HepG2 (cell line): ENCODE data around the gene SOWAHA. TPM values are rescaled to one million over a fixed set of nuclear protein-coding genes. Genes with fewer than 3 reads are reported as not detected.

Experiments
- ATRX ChIP-seq: sonication (generic); formaldehyde crosslinking; IDR thresholded peaks from 2 replicates; pipeline ENCODE4 v1.4.0; 2020; ENCODE audit warnings: missing genetic modification reagents, borderline replicate concordance
- BCL6 ChIP-seq: IDR thresholded peaks from 2 replicates; pipeline ENCODE4 v1.6.1; 2016; ENCODE audit warnings: missing genetic modification reagents, missing compliant biosample characterization
- CREM ChIP-seq, 2 experiments: sonication (generic) in 1 of 2; formaldehyde crosslinking in 1 of 2; IDR thresholded peaks; 2 replicates each; pipeline versions ENCODE4 v1.4.0 to v1.6.1; 2016 to 2020; ENCODE audit warnings: antibody characterized with exemption in 1 of 2, mild to moderate bottlenecking in 1 of 2, missing genetic modification reagents in 1 of 2
- ETV6 ChIP-seq: sonication (generic); formaldehyde crosslinking; conservative IDR thresholded peaks from 2 replicates; pipeline ENCODE4 v1.4.0; 2020; ENCODE audit warnings: missing genetic modification reagents
- FOXK1 ChIP-seq: sonication (generic); formaldehyde crosslinking; IDR thresholded peaks from 2 replicates; pipeline ENCODE4 v1.4.0; 2020; ENCODE audit warnings: low read depth, missing genetic modification reagents, borderline replicate concordance
- MIXL1 ChIP-seq: IDR thresholded peaks from 2 replicates; pipeline ENCODE4 v1.6.1; 2016
- MLLT10 ChIP-seq: sonication (generic); formaldehyde crosslinking; IDR thresholded peaks from 2 replicates; pipeline ENCODE4 v1.4.0; 2020; ENCODE audit warnings: missing genetic modification reagents
- MTF2 ChIP-seq: sonication (generic); formaldehyde crosslinking; IDR thresholded peaks from 2 replicates; pipeline ENCODE4 v1.5.0; 2020; ENCODE audit warnings: missing genetic modification reagents, borderline replicate concordance
- NCOA2 ChIP-seq: sonication (generic); formaldehyde crosslinking; IDR thresholded peaks from 2 replicates; pipeline ENCODE4 v1.8.0; 2022; ENCODE audit warnings: inconsistent platforms
- POLR2G ChIP-seq: fragments of 200-400 bp; formaldehyde crosslinking; IDR thresholded peaks from 2 replicates; pipeline ENCODE4 v1.6.1; 2018; ENCODE audit warnings: mild to moderate bottlenecking, low read depth, low read length, moderate library complexity
- ZNF768 ChIP-seq: sonication (generic); formaldehyde crosslinking; IDR thresholded peaks from 2 replicates; pipeline ENCODE4 v1.4.0; 2020; ENCODE audit warnings: missing genetic modification reagents
- ZNF772 ChIP-seq: sonication (generic); formaldehyde crosslinking; IDR thresholded peaks from 2 replicates; pipeline ENCODE4 v1.5.0; 2020; ENCODE audit warnings: mild to moderate bottlenecking, missing genetic modification reagents
- polyA plus RNA-seq, 8 experiments: library from polyadenylated mRNA; depleted of rRNA in 3 of 8; stranded (reverse) in 7 of 8; unstranded in 1 of 8; fragments of >200 nt; fragmentation: Illumina TruSeq in 4 of 8; extraction: Trizol in 4 of 8; gene quantifications; 2 replicates each; pipeline versions ENCODE4 v1.2.1 to v1.2.3, GENCODE V29; 2011 to 2016; ENCODE audit warnings: low read depth in 4 of 8, missing spikeins in 1 of 8, mixed read lengths in 1 of 8; ENCODE audit not compliant: insufficient read depth in 1 of 8
- total RNA-seq, 5 experiments: library from RNA; depleted of rRNA; stranded (reverse); fragments of >200 nt; fragmentation: Illumina TruSeq; extraction: Trizol; gene quantifications; 2 replicates each; pipeline ENCODE4 v1.2.3, GENCODE V29; 2016; ENCODE audit warnings: low read depth in 1 of 5
- TF ChIP-seq, protein P1 (sequence below): sonication (generic); formaldehyde crosslinking; IDR thresholded peaks from 2 replicates; pipeline ENCODE4 v1.4.0; 2020; ENCODE audit warnings: missing genetic modification reagents
- TF ChIP-seq, protein P2 (sequence below): sonication (generic); formaldehyde crosslinking; IDR thresholded peaks from 2 replicates; pipeline ENCODE4 v1.5.0; 2020; ENCODE audit warnings: missing genetic modification reagents
- TF ChIP-seq, protein P3 (sequence below): sonication (generic); formaldehyde crosslinking; IDR thresholded peaks from 2 replicates; pipeline ENCODE4 v1.4.0; 2020; ENCODE audit warnings: mild to moderate bottlenecking, missing genetic modification reagents
- TF ChIP-seq, protein P4 (sequence below): sonication (generic); formaldehyde crosslinking; IDR thresholded peaks from 2 replicates; pipeline ENCODE4 v1.8.0; 2022; ENCODE audit warnings: missing genetic modification reagents, mild to moderate bottlenecking, moderate library complexity, borderline replicate concordance

The SOWAHA gene
- total and polyA plus RNA-seq, 2 of the 13 experiments (the other 11 are each of a cell fraction or from before 2014, with no cell fraction given) = 0.95 to 1.9 TPM

DNA sequence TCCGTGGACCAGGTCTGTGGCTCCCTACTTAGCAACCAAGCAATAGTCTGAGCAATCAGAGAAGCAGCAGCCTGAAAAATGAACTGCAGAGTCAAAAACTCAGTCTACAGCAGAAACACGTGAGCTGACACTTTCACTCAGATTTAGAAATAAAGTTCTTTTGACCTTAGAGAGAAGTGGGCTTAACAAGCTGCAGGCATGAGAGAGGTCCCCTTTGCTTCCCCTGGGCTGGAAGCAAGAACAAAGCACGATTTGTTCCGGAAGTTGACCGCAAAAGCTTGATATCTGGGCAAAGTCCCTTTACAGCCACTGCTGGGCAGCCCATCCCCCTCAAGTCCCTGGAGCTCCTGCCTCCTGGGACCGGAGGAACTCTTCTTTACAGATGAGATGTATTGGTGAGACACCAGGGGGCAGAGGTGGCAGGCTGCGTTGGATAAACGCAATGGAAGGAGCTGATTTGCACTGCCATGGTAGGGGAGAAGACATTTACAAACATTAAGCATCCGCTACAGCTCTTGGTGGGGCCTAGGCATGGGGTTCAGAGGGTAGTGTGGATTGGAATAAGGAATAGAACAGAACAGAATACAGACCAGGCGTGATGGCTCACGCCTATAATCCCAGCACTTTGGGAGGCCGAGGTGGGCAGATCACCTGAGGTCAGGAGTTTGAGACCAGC lies 5.8 kb upstream of the SOWAHA start (continued):
- TF ChIP-seq, protein P1, sequence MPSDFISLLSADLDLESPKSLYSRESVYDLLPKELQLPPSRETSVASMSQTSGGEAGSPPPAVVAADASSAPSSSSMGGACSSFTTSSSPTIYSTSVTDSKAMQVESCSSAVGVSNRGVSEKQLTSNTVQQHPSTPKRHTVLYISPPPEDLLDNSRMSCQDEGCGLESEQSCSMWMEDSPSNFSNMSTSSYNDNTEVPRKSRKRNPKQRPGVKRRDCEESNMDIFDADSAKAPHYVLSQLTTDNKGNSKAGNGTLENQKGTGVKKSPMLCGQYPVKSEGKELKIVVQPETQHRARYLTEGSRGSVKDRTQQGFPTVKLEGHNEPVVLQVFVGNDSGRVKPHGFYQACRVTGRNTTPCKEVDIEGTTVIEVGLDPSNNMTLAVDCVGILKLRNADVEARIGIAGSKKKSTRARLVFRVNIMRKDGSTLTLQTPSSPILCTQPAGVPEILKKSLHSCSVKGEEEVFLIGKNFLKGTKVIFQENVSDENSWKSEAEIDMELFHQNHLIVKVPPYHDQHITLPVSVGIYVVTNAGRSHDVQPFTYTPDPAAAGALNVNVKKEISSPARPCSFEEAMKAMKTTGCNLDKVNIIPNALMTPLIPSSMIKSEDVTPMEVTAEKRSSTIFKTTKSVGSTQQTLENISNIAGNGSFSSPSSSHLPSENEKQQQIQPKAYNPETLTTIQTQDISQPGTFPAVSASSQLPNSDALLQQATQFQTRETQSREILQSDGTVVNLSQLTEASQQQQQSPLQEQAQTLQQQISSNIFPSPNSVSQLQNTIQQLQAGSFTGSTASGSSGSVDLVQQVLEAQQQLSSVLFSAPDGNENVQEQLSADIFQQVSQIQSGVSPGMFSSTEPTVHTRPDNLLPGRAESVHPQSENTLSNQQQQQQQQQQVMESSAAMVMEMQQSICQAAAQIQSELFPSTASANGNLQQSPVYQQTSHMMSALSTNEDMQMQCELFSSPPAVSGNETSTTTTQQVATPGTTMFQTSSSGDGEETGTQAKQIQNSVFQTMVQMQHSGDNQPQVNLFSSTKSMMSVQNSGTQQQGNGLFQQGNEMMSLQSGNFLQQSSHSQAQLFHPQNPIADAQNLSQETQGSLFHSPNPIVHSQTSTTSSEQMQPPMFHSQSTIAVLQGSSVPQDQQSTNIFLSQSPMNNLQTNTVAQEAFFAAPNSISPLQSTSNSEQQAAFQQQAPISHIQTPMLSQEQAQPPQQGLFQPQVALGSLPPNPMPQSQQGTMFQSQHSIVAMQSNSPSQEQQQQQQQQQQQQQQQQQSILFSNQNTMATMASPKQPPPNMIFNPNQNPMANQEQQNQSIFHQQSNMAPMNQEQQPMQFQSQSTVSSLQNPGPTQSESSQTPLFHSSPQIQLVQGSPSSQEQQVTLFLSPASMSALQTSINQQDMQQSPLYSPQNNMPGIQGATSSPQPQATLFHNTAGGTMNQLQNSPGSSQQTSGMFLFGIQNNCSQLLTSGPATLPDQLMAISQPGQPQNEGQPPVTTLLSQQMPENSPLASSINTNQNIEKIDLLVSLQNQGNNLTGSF = no peak
- TF ChIP-seq NCOA2 (CRISPR knock-in tag) = peak; percentile 85
- TF ChIP-seq, protein P2, sequence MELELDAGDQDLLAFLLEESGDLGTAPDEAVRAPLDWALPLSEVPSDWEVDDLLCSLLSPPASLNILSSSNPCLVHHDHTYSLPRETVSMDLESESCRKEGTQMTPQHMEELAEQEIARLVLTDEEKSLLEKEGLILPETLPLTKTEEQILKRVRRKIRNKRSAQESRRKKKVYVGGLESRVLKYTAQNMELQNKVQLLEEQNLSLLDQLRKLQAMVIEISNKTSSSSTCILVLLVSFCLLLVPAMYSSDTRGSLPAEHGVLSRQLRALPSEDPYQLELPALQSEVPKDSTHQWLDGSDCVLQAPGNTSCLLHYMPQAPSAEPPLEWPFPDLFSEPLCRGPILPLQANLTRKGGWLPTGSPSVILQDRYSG (CRISPR knock-in tag) = no peak
- TF ChIP-seq POLR2G = peak; percentile 90
- TF ChIP-seq, protein P3, sequence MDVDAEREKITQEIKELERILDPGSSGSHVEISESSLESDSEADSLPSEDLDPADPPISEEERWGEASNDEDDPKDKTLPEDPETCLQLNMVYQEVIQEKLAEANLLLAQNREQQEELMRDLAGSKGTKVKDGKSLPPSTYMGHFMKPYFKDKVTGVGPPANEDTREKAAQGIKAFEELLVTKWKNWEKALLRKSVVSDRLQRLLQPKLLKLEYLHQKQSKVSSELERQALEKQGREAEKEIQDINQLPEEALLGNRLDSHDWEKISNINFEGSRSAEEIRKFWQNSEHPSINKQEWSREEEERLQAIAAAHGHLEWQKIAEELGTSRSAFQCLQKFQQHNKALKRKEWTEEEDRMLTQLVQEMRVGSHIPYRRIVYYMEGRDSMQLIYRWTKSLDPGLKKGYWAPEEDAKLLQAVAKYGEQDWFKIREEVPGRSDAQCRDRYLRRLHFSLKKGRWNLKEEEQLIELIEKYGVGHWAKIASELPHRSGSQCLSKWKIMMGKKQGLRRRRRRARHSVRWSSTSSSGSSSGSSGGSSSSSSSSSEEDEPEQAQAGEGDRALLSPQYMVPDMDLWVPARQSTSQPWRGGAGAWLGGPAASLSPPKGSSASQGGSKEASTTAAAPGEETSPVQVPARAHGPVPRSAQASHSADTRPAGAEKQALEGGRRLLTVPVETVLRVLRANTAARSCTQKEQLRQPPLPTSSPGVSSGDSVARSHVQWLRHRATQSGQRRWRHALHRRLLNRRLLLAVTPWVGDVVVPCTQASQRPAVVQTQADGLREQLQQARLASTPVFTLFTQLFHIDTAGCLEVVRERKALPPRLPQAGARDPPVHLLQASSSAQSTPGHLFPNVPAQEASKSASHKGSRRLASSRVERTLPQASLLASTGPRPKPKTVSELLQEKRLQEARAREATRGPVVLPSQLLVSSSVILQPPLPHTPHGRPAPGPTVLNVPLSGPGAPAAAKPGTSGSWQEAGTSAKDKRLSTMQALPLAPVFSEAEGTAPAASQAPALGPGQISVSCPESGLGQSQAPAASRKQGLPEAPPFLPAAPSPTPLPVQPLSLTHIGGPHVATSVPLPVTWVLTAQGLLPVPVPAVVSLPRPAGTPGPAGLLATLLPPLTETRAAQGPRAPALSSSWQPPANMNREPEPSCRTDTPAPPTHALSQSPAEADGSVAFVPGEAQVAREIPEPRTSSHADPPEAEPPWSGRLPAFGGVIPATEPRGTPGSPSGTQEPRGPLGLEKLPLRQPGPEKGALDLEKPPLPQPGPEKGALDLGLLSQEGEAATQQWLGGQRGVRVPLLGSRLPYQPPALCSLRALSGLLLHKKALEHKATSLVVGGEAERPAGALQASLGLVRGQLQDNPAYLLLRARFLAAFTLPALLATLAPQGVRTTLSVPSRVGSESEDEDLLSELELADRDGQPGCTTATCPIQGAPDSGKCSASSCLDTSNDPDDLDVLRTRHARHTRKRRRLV = peak; percentile 38; the same call in 1 of the 2 replicates
- TF ChIP-seq MLLT10 (CRISPR knock-in tag) = no peak
- peak; percentile 96 for TF ChIP-seq ZNF772
- TF ChIP-seq MIXL1 (CRISPR knock-in tag) = peak; percentile 81
- TF ChIP-seq, protein P4, sequence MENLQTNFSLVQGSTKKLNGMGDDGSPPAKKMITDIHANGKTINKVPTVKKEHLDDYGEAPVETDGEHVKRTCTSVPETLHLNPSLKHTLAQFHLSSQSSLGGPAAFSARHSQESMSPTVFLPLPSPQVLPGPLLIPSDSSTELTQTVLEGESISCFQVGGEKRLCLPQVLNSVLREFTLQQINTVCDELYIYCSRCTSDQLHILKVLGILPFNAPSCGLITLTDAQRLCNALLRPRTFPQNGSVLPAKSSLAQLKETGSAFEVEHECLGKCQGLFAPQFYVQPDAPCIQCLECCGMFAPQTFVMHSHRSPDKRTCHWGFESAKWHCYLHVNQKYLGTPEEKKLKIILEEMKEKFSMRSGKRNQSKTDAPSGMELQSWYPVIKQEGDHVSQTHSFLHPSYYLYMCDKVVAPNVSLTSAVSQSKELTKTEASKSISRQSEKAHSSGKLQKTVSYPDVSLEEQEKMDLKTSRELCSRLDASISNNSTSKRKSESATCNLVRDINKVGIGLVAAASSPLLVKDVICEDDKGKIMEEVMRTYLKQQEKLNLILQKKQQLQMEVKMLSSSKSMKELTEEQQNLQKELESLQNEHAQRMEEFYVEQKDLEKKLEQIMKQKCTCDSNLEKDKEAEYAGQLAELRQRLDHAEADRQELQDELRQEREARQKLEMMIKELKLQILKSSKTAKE (CRISPR knock-in tag) = no peak
- no peak for TF ChIP-seq ATRX
- no peak for TF ChIP-seq ZNF768 (CRISPR knock-in tag)
- TF ChIP-seq FOXK1 = peak; percentile 63; the same call in 1 of the 2 replicates
- no peak for TF ChIP-seq MTF2 (CRISPR knock-in tag)
- peak; percentile 71 for TF ChIP-seq CREM (IDR thresholded peaks at IDR 0.05)
- TF ChIP-seq CREM (CRISPR knock-in tag; IDR thresholded peaks at IDR 0.05) = no peak
- TF ChIP-seq ETV6 (CRISPR knock-in tag) = no peak
- TF ChIP-seq BCL6 (CRISPR knock-in tag) = peak; percentile 66
